22Rv1 (cell line): Measurements from ENCODE around the gene AGBL1.

Experiments
- ZFX ChIP-seq: fragments of 450-650 bp; IDR thresholded peaks from 2 replicates; pipeline ENCODE4 v1.6.1; 2017; ENCODE audit warnings: antibody characterized with exemption, borderline replicate concordance
- TF ChIP-seq, protein P1 (sequence below): fragments of 450-650 bp; IDR thresholded peaks from 2 replicates; pipeline ENCODE4 v1.5.1; 2017; ENCODE audit warnings: mild to moderate bottlenecking

DNA sequence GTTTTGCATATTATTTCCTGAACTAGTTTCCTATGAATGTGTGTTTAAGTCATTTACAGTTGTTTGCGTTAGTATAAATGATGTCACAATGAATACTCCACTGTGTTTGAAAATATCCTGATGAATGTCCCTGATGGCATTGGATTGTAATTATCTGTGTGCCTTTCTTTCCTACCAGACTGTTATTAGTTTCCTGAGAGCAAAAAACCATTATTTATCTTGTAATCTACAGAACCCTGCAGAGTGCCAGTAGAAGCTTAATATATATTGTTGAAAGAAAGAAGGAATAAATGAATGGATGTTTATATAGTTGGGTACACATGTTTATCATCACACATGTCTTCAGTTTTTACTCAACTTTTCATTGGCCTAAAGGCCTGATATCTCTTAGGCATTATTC lies 312.6 kb downstream of the AGBL1 start:
- TF ChIP-seq, protein P1, sequence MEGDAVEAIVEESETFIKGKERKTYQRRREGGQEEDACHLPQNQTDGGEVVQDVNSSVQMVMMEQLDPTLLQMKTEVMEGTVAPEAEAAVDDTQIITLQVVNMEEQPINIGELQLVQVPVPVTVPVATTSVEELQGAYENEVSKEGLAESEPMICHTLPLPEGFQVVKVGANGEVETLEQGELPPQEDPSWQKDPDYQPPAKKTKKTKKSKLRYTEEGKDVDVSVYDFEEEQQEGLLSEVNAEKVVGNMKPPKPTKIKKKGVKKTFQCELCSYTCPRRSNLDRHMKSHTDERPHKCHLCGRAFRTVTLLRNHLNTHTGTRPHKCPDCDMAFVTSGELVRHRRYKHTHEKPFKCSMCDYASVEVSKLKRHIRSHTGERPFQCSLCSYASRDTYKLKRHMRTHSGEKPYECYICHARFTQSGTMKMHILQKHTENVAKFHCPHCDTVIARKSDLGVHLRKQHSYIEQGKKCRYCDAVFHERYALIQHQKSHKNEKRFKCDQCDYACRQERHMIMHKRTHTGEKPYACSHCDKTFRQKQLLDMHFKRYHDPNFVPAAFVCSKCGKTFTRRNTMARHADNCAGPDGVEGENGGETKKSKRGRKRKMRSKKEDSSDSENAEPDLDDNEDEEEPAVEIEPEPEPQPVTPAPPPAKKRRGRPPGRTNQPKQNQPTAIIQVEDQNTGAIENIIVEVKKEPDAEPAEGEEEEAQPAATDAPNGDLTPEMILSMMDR = no peak
- no peak for TF ChIP-seq ZFX
